HepG2 (cell line): ENCODE data around the gene LIMS2.

Source experiments
- ATF3 ChIP-seq: sonication (generic); formaldehyde crosslinking; IDR thresholded peaks from 2 replicates; pipeline ENCODE4 v1.4.0; 2020; ENCODE audit warnings: missing genetic modification reagents
- NFE2 ChIP-seq: sonication (generic); formaldehyde crosslinking; IDR thresholded peaks from 2 replicates; pipeline ENCODE4 v1.4.0; 2020; ENCODE audit warnings: missing genetic modification reagents
- NFRKB ChIP-seq: fragments of 450-650 bp; IDR thresholded peaks from 2 replicates; pipeline ENCODE4 v1.6.1; 2017
- PAWR ChIP-seq: sonication (generic); formaldehyde crosslinking; IDR thresholded peaks from 2 replicates; pipeline ENCODE4 v1.4.0; 2020; ENCODE audit warnings: missing genetic modification reagents, mild to moderate bottlenecking, borderline replicate concordance
- RAD51 ChIP-seq: fragments of 450-650 bp; IDR thresholded peaks from 2 replicates; pipeline ENCODE4 v1.6.1; 2016; ENCODE audit warnings: borderline replicate concordance
- ZBTB26 ChIP-seq: IDR thresholded peaks from 2 replicates; pipeline ENCODE4 v1.6.1; 2016; ENCODE audit warnings: missing compliant biosample characterization, missing genetic modification reagents, borderline replicate concordance
- TF ChIP-seq, protein P1 (sequence below): sonication (generic); formaldehyde crosslinking; IDR thresholded peaks from 2 replicates; pipeline ENCODE4 v1.5.0; 2020; ENCODE audit warnings: mild to moderate bottlenecking, missing genetic modification reagents, moderate library complexity
- TF ChIP-seq, protein P2 (sequence below): sonication (generic); formaldehyde crosslinking; IDR thresholded peaks from 2 replicates; pipeline ENCODE4 v1.4.0; 2020; ENCODE audit warnings: mild to moderate bottlenecking, missing genetic modification reagents
- TF ChIP-seq, protein P3 (sequence below), 2 experiments: sonication (generic) in 1 of 2; formaldehyde crosslinking in 1 of 2; IDR thresholded peaks; 2 replicates each; pipeline versions ENCODE4 v1.5.1 to v1.6.1; 2011 to 2020; ENCODE audit warnings: borderline replicate concordance in 1 of 2, low read depth in 1 of 2, low read length in 1 of 2, mild to moderate bottlenecking in 1 of 2, missing genetic modification reagents in 1 of 2, moderate library complexity in 1 of 2
- TF ChIP-seq, protein P4 (sequence below): sonication (generic); formaldehyde crosslinking; IDR thresholded peaks from 2 replicates; pipeline ENCODE4 v1.4.0; 2020; ENCODE audit warnings: mild to moderate bottlenecking, missing genetic modification reagents

GRCh38 chr2:127697482-127698180, 22.3 kb upstream of the LIMS2 start:
- TF ChIP-seq, protein P1, sequence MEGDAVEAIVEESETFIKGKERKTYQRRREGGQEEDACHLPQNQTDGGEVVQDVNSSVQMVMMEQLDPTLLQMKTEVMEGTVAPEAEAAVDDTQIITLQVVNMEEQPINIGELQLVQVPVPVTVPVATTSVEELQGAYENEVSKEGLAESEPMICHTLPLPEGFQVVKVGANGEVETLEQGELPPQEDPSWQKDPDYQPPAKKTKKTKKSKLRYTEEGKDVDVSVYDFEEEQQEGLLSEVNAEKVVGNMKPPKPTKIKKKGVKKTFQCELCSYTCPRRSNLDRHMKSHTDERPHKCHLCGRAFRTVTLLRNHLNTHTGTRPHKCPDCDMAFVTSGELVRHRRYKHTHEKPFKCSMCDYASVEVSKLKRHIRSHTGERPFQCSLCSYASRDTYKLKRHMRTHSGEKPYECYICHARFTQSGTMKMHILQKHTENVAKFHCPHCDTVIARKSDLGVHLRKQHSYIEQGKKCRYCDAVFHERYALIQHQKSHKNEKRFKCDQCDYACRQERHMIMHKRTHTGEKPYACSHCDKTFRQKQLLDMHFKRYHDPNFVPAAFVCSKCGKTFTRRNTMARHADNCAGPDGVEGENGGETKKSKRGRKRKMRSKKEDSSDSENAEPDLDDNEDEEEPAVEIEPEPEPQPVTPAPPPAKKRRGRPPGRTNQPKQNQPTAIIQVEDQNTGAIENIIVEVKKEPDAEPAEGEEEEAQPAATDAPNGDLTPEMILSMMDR (CRISPR knock-in tag) = no peak
- TF ChIP-seq RAD51 (no peak), NFE2 (CRISPR knock-in tag) (no peak), NFRKB (no peak), PAWR (no peak), ATF3 (no peak), ZBTB26 (CRISPR knock-in tag) (no peak)
- TF ChIP-seq, protein P2, sequence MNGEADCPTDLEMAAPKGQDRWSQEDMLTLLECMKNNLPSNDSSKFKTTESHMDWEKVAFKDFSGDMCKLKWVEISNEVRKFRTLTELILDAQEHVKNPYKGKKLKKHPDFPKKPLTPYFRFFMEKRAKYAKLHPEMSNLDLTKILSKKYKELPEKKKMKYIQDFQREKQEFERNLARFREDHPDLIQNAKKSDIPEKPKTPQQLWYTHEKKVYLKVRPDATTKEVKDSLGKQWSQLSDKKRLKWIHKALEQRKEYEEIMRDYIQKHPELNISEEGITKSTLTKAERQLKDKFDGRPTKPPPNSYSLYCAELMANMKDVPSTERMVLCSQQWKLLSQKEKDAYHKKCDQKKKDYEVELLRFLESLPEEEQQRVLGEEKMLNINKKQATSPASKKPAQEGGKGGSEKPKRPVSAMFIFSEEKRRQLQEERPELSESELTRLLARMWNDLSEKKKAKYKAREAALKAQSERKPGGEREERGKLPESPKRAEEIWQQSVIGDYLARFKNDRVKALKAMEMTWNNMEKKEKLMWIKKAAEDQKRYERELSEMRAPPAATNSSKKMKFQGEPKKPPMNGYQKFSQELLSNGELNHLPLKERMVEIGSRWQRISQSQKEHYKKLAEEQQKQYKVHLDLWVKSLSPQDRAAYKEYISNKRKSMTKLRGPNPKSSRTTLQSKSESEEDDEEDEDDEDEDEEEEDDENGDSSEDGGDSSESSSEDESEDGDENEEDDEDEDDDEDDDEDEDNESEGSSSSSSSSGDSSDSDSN = no peak
- TF ChIP-seq, protein P3, sequence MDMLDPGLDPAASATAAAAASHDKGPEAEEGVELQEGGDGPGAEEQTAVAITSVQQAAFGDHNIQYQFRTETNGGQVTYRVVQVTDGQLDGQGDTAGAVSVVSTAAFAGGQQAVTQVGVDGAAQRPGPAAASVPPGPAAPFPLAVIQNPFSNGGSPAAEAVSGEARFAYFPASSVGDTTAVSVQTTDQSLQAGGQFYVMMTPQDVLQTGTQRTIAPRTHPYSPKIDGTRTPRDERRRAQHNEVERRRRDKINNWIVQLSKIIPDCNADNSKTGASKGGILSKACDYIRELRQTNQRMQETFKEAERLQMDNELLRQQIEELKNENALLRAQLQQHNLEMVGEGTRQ (IDR thresholded peaks at IDR 0.05; ENCODE audit: low read depth, low read length) = no peak
- TF ChIP-seq, protein P3 (CRISPR knock-in tag; IDR thresholded peaks at IDR 0.05; ENCODE audit: borderline replicate concordance) = no peak
- TF ChIP-seq, protein P4, sequence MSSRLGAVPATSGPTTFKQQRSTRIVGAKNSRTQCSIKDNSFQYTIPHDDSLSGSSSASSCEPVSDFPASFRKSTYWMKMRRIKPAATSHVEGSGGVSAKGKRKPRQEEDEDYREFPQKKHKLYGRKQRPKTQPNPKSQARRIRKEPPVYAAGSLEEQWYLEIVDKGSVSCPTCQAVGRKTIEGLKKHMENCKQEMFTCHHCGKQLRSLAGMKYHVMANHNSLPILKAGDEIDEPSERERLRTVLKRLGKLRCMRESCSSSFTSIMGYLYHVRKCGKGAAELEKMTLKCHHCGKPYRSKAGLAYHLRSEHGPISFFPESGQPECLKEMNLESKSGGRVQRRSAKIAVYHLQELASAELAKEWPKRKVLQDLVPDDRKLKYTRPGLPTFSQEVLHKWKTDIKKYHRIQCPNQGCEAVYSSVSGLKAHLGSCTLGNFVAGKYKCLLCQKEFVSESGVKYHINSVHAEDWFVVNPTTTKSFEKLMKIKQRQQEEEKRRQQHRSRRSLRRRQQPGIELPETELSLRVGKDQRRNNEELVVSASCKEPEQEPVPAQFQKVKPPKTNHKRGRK (CRISPR knock-in tag) = no peak
